HG02852 (cell line): ENCODE measurements around the gene CDH20.
"Not testable (repeated sequence)": the region's sequence is repeated elsewhere in the genome, so short reads cannot be mapped to it uniquely, and the experiment has no call there.

ENCODE experiments used
- ATAC-seq: cut with Tn5 transposase; IDR thresholded peaks from one replicate; pipeline ENCODE4 v1.9.1; 2021; ENCODE audit warnings: mild to moderate bottlenecking, moderate library complexity; ENCODE audit not compliant: unreplicated experiment

CDH20 gene

DNA sequence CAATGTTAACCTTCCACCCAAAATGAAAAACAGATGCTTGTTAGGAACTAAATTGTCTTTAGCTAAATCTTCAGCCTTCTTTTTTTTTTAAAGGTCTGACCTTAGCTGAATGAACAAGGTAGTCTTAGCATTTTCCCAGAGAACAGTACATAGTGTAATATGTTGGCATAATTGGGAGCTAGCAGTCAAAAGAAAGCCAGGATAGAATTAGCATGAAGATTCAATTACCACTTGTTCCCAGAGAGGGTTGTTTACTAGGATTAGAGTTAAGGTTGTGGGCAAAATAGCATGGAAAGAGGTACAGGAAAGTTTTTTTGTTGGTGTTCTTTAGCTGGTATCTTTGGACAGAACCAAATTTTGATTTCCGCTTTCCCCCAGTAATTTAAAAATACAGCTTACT is 6.9 kb downstream of the CDH20 start:
- ATAC-seq = no peak

GRCh38 chr18:61348230-61348629 is 15.0 kb downstream of the CDH20 start:
- ATAC-seq = no peak

DNA sequence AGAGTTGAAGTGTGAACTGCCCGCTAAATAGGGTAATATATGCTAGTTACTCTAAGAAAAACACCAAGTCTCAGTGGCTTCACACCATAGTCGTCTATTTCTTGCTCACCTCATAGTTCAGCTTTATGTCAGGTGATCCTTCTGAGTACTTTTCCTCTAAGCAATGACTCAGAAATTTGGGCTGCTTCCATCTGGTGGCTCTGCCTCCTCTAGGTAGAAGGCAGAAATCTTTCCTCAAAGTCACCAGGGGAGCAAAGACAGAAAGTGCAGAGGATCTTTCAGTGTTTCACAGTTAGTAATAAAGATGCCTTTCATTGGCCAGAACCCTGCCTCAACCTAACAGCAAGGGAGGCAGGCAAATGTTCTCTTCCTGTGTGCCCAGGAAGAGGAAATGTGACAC is 17.3 kb downstream of the CDH20 start:
- no peak for ATAC-seq

DNA sequence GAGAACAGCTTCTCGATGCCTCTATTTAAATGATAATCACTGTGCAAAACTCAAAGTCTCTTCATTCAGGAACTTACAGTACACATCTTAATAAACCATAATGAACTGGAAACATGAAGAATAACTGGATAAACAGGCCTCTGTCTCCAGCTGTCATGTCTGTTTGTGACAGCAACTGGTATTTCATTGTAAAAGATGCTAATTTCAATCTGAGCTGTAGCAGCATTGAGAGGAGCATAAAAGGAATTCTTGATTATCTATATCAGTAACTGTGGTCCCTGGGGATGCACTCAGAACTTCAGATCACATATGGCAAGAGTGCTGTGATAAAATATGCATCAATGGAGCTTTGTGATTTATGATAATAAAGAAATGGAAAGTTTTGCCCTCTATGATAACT is 18.8 kb downstream of the CDH20 start:
- ATAC-seq = no peak

- no peak for ATAC-seq
Observed at GRCh38 chr18:61352611-61353010, 19.4 kb downstream of the CDH20 start.

DNA sequence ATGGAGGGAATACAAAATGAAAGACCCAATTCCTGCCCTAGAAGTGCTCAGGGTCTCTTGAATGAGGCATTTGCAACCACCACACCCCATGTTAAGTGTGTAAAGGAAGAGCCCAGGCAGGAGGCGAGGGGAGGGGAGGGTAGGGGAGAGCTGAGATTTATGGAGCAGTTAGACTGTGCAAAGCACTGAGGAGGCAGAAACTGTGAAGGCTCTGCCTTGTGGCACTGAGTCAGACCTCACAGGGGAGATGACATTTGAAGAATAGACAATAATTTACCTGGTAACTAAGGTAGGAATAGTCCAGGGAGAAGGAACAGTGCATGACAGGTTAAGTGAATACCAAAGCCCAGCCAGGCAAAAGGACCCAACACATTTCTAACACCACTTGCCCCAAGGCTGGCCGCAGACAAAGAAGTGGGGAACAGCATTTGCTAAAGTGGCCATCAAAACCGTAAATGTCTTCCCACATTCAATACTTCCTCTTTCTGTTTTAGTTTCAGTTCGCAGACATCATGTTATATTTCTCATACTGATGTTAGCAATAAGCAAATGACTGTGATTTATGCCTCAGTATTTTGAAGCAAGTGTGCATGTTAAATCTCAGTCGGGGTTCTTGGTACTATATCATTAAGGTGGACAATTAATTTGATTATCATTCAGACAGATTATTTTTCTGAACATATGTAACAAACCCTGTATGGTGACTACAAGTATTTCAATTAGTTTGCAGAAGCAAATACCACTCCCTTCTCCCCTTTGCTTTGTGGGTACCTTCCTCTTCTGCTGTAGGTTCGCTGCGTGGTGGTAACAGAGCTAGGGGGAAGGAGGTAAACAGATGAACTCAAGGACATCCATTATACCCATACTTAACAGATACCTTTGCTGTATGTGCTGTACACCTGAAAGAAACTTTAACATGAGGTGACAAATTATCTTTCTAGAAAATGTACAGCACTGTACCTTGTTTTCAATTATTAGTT is 27.5 kb downstream of the CDH20 start:
- peak; percentile 99 for ATAC-seq

DNA sequence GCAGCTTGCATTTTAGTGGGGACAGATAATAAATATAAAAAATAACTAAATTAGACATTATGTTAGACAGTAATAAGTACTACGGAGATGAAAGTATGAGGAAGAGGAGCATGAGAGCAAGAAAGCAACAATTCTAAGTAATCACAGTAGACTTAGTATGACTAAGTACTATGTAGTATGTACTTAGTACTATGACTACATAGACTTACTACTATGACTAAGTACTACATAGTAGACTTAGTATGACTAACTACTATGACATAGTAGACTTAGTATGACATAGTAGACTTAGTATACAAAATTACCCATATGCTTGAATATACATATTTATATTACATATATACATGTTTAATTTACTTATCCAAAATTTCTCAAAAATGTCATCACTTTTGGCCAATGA is 29.3 kb downstream of the CDH20 start:
- no peak for ATAC-seq

GRCh38 chr18:61364953-61365352 is 31.7 kb downstream of the CDH20 start:
- no peak for ATAC-seq

DNA sequence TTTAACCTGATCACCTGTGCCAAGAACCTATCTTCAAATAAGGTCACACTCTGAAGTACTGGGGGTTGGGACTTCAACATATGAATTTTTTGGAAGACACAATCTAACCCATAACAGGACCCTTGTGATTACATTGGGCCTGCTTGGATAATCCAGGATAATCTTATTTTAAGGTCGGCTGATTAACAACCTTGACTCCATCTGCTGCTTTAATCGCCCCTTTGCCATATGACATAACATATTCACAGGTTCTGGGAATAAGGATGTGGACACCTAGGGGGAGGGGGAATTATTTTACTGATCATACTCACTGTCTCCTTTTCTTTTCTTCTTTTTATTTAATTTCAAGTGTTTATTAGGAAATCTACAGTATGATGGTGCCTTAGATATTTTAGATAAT is 34.8 kb downstream of the CDH20 start:
- no peak for ATAC-seq

DNA sequence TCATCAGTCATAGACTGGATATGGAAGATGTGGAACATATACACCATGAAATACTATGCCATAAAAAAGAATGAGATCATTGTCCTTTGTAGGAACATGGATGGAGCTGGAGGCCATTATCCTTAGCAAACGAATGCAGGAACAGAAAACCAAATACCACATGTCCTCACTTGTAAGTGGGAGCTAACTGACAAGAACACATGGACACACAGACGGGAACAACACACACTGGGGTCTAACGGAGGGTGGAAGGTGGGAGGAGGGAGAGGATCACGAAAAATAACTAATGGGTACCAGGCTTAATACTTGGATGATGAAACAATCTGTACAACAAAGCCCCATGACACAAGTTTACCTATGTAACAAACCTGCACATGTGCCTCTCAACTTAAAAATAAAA is 36.4 kb downstream of the CDH20 start:
- ATAC-seq = not testable (repeated sequence)

DNA sequence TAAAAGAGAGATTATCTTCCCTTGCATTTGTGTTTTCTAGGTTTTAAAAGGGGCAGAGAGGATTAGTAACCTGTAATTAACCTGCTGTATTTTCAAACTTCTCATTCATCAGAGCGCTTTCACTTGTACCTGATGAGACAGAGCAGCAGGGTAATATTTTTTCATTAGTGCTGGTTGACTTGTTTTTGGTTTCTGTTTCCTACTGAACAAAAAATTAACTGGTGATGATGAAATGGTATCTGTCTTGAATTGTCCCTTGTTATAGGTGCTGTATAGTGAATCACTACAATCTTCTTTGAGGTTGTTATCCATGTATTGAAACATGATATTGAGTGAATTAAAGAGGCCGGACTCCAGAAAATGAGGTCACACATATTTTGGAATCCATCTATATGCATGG is 37.9 kb downstream of the CDH20 start:
- ATAC-seq = no peak

GRCh38 chr18:61379827-61380226 is 46.6 kb downstream of the CDH20 start:
- no peak for ATAC-seq

DNA sequence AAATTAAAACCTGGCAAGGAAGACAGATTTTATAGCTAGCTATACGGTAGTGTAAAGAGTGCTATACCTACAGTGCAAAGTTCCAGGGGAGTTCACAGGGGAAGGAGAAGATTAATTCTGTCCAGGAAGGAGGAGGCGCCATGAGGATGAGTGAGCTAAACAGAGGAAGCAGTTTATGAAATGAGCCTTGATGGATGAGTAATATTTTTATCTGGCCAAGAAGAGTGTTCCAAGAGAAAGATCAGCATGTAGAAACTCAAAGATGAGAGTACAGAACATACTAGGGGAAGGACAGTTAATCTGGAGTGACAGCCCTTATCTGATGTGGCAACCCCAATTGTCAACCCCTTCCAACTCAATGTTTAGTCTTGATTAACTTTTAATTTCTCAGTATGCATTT is 54.8 kb downstream of the CDH20 start:
- ATAC-seq = no peak

GRCh38 chr18:61394983-61395382 is 61.8 kb downstream of the CDH20 start:
- no peak for ATAC-seq

DNA sequence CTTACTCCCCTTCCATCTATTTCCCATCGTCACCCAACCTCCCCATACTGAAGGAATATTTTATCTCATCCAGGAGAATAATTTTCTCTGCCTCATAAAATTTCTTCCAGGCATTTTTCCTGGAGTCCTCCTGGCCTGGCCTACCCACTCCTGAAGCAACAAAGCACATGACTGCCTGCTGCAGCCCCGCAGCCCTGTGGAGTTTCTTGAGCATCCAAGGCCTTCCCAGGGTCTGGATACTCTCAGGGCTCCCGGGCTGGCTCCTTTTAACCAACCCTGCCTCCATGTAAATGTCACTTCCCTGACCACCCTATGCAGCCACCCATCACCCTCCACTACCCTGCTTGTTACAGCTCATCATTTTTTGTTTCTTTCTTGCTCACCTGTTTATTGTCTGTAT is 64.0 kb downstream of the CDH20 start:
- ATAC-seq = no peak

DNA sequence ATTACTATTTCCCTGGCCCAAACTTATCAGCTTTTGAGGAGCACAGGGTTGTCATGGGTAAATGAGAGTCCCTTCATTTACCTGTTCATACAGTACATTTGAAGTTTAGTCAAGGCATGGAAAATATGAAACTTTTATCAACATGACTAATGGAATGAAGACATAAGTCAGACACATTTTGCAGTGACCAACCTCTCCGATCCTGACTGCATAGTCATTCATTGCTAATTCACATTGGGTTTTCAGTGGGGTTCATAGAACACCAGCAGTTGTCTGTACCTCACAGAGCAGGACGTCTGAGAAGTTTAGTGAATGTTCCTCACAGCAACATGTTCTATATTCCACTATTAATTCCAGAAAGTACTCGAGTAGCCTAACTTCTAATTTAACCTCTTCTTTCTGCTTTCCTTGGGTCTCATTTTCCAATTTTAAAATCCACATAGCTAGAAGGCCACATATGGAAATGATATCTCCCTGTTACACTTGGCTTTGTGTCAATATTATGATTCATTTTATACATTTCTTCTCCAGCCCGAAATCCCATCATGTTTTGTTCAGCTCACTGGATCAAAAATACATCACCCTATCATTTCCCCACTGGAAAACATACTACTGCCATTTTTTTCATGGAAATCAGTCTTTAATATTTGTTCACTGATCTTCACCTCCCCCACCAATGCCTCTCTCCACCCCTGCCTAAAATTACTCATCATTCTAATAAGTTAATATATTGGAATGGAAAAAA is 65.9 kb downstream of the CDH20 start:
- ATAC-seq = no peak

DNA sequence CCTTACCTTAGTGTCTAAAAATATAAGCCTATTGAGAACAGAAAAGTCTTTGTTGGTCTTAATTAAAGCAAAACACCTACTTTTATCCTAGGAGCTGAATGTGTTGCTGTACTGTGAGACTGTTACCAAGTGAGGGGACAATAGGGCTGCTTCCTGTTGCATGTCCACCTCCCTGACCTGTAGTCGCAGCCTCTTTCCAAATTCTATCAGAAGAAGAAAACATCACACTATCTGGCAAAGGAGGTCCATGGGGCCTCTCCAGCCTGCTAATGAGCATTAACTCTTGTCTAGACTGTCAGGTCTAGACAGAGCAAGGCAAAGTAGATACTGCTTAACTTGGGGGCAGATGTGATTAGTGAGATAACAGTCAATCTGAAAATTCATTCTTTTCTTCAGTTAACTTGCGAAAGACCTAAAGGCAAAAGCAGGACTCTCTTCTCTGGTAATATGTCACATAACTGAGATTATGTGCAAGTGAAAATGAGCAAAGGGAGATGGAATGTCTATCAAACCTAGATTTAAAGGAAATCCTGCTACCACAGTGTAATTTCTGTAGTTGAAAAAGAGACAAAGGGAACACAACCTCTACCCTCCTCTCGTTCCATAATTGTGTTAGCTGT is 66.9 kb downstream of the CDH20 start:
- ATAC-seq = no peak

GRCh38 chr18:61400716-61401115 is 67.5 kb downstream of the CDH20 start:
- no peak for ATAC-seq

- ATAC-seq = no peak
Observed at GRCh38 chr18:61402726-61403125, 69.5 kb downstream of the CDH20 start.

- ATAC-seq = no peak
Observed at GRCh38 chr18:61413396-61413795, 80.2 kb downstream of the CDH20 start.

- ATAC-seq = no peak
Observed at GRCh38 chr18:61414086-61414485, 80.9 kb downstream of the CDH20 start.

DNA sequence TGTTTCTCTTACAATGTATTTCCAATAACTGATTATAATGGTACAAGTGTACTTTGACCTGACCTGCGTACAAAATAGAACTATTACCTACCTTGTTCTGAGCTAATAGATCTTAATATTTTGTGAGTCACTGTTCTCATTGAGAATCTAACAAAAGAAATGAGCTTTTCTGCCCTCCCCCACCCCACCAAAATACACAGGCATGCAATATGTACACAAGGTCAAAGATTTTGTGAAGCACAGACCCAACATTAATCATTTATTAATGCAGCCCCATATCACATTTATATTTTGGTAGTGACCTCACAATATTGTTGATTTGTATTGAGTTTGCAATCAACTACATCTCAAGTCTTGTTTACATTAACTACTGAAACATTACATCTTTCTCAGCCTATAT is 86.5 kb downstream of the CDH20 start:
- no peak for ATAC-seq
